HPDE6-E6E7 (cell line): ENCODE data around the gene SLC35E3.
"Not testable (repeated sequence)": the region's sequence is repeated elsewhere in the genome, so short reads cannot be mapped to it uniquely, and the experiment has no call there.

Experiments
- DNase-seq: peaks from one replicate; pipeline ENCODE4 v3.0.0; 2011; ENCODE audit warnings: missing footprints; ENCODE audit errors: extremely low spot score

The SLC35E3 gene

GRCh38 chr12:68813242-68813593 is 67.2 kb downstream of the SLC35E3 start:
- no peak for DNase-seq

- DNase-seq, result no peak
These were observed 68.7 kb downstream of the SLC35E3 start for GRCh38 chr12:68814490-68815231.

GRCh38 chr12:68815232-68815927 is 69.4 kb downstream of the SLC35E3 start:
- DNase-seq, result no peak

- DNase-seq, result no peak
These were observed 70.2 kb downstream of the SLC35E3 start for GRCh38 chr12:68815928-68816800.

GRCh38 chr12:68819481-68819880 is 73.5 kb downstream of the SLC35E3 start:
- not testable (repeated sequence) for DNase-seq

- no peak for DNase-seq
These were observed 75.6 kb downstream of the SLC35E3 start for GRCh38 chr12:68821357-68822188.

- DNase-seq, result no peak
These were observed 77.7 kb downstream of the SLC35E3 start for GRCh38 chr12:68823696-68824095.

GRCh38 chr12:68824131-68824530 is 78.2 kb downstream of the SLC35E3 start:
- no peak for DNase-seq

- no peak for DNase-seq
These were observed 78.7 kb downstream of the SLC35E3 start for GRCh38 chr12:68824597-68825250.

GRCh38 chr12:68825569-68826217 is 79.7 kb downstream of the SLC35E3 start:
- no peak for DNase-seq

GRCh38 chr12:68827895-68828671 is 82.1 kb downstream of the SLC35E3 start:
- no peak for DNase-seq

GRCh38 chr12:68828672-68829068 is 82.7 kb downstream of the SLC35E3 start:
- no peak for DNase-seq
